K562 (cell line): Measurements from ENCODE around the gene HPN. TPM values are rescaled to one million over a fixed set of nuclear protein-coding genes. Genes with fewer than 3 reads are reported as not detected.

ENCODE experiments used
- ATAC-seq: fragments of 200-7000 bp; cut with Tn5 transposase; 3 replicates; pipeline ENCODE4 v1.9.1; 2020; ENCODE audit warnings: moderate library complexity
- BruUV-seq: library from RNA; stranded (reverse); fragments of 400-500 nt; replicated peaks from 2 replicates; lab custom pipeline; 2021; lab: Mats Ljungman, UMichigan
- CTCF ChIA-PET: fragments of 300-600 bp; formaldehyde crosslinking; extraction: SDS; loops from one replicate; lab custom pipeline; 2021; ENCODE audit warnings: low intra/inter-chr PET ratio; lab: Yijun Ruan, JAX
- POLR2A ChIA-PET: fragments of 300-600, 350-650 bp; sonication (Branson Sonifier 250); formaldehyde crosslinking; extraction: SDS; loops from one replicate; lab custom pipeline; 2021; ENCODE audit warnings: antibody characterized with exemption, inconsistent platforms; lab: Yijun Ruan, JAX
- DNase-seq, 4 experiments: peaks; one replicate each; pipeline versions ENCODE4 v3.0.0 to v3.0.0-alpha.2; 2011 to 2018; ENCODE audit warnings: low spot score in 3 of 4, mixed read lengths in 3 of 4; ENCODE audit errors: extremely low read depth in 1 of 4
- FAIRE-seq: peaks from 2 replicates; lab custom pipeline; 2011; peaks lifted over from hg19 to GRCh38; lab: Jason Lieb, UNC
- H2AFZ ChIP-seq: 2 replicates; pipeline ENCODE4 v1.6.0; 2011; ENCODE audit warnings: low read depth, low read length, control low read depth, inconsistent platforms
- H3K27ac ChIP-seq: fragments of 200-600 bp; 3 replicates; pipeline ENCODE4 v1.8.0; 2011; ENCODE audit warnings: low read depth, mild to moderate bottlenecking, control low read depth, inconsistent platforms, low read length, moderate library complexity, mixed read lengths; ENCODE audit errors: extremely low read depth
- H3K27me3 ChIP-seq, 2 experiments: fragments of 300-600 bp in 1 of 2; 2 replicates in 1 of 2; 3 replicates in 1 of 2; pipeline versions ENCODE4 v1.6.0 to v1.8.0; 2011; ENCODE audit warnings: inconsistent platforms in 2 of 2, low read length in 2 of 2, mild to moderate bottlenecking in 1 of 2, mixed read lengths in 1 of 2, moderate library complexity in 1 of 2; ENCODE audit not compliant: control insufficient read depth in 2 of 2, insufficient read depth in 2 of 2
- H3K36me3 ChIP-seq: fragments of 300-600 bp; 3 replicates; pipeline ENCODE4 v1.8.0; 2011; ENCODE audit warnings: mild to moderate bottlenecking, low read length, inconsistent platforms; ENCODE audit not compliant: control insufficient read depth, insufficient read depth
- H3K4me1 ChIP-seq, 2 experiments: fragments of 200-600 bp in 1 of 2; replicated peaks in 1 of 2; 2 replicates in 1 of 2; 3 replicates in 1 of 2; pipeline versions ENCODE4 v1.5.1 to v1.8.0; 2011; ENCODE audit warnings: inconsistent platforms in 2 of 2, low read length in 2 of 2, mild to moderate bottlenecking in 1 of 2, mixed read lengths in 1 of 2, moderate library complexity in 1 of 2; ENCODE audit not compliant: control insufficient read depth in 2 of 2, insufficient read depth in 2 of 2
- H3K4me2 ChIP-seq: 2 replicates; pipeline ENCODE4 v1.6.1; 2011; ENCODE audit warnings: low read length, control low read depth, inconsistent platforms, mixed read lengths; ENCODE audit not compliant: insufficient read depth
- H3K4me3 ChIP-seq: fragments of 200-600 bp; sonication (generic), shearing (Covaris generic); 2 replicates; pipeline ENCODE4 v1.5.1; 2016; ENCODE audit warnings: control low read depth, inconsistent platforms
- H3K79me2 ChIP-seq: fragments of 200-600 bp; 3 replicates; pipeline ENCODE4 v1.8.0; 2011; ENCODE audit warnings: low read length, inconsistent platforms; ENCODE audit not compliant: control insufficient read depth, insufficient read depth
- H3K9ac ChIP-seq, 2 experiments: 2 replicates each; pipeline versions ENCODE4 v1.6.0 to v1.6.1; 2011; ENCODE audit warnings: low read depth in 2 of 2, low read length in 2 of 2, control low read depth in 1 of 2, inconsistent platforms in 1 of 2, mild to moderate bottlenecking in 1 of 2, mixed read lengths in 1 of 2; ENCODE audit not compliant: insufficient read depth in 1 of 2
- H3K9me1 ChIP-seq: one replicate; pipeline ENCODE4 v1.6.0; 2011; ENCODE audit warnings: inconsistent platforms, mild to moderate bottlenecking, low read length, moderate library complexity; ENCODE audit not compliant: control insufficient read depth, insufficient read depth
- H3K9me3 ChIP-seq: replicated peaks from 2 replicates; pipeline ENCODE4 v1.5.1; 2011; ENCODE audit warnings: low read depth, low read length, inconsistent platforms; ENCODE audit not compliant: control insufficient read depth, insufficient read depth
- H4K20me1 ChIP-seq: replicated peaks from 2 replicates; pipeline ENCODE4 v1.6.1; 2011; ENCODE audit warnings: low read length, inconsistent platforms, mixed read lengths; ENCODE audit not compliant: control insufficient read depth, insufficient read depth
- BCOR ChIP-seq: fragments of 450-650 bp; IDR thresholded peaks from 2 replicates; pipeline ENCODE4 v1.6.1; 2016
- GTF2E2 ChIP-seq: fragments of 200-800 bp; sonication (Bioruptor generic); IDR thresholded peaks from 2 replicates; pipeline ENCODE4 v1.6.1; 2016; ENCODE audit warnings: missing genetic modification characterization, missing compliant biosample characterization
- HMBOX1 ChIP-seq: sonication (generic); IDR thresholded peaks from 2 replicates; pipeline ENCODE4 v1.6.1; 2016
- MNT ChIP-seq, 2 experiments: fragments of 450-650 bp; conservative IDR thresholded peaks; 2 replicates each; pipeline ENCODE4 v1.6.1; 2017; ENCODE audit warnings: mild to moderate bottlenecking in 2 of 2, moderate library complexity in 2 of 2
- RCOR1 ChIP-seq, 2 experiments: IDR thresholded peaks; 2 replicates each; pipeline ENCODE4 v1.6.1; 2012; ENCODE audit warnings: low read depth in 2 of 2, low read length in 2 of 2, borderline replicate concordance in 1 of 2, improper control_type of control experiment in 1 of 2
- RUNX1 ChIP-seq: sonication (generic); IDR thresholded peaks from 2 replicates; pipeline ENCODE4 v1.6.1; 2016; ENCODE audit warnings: antibody characterized with exemption, low read depth
- SRSF1 ChIP-seq: fragments of 200-400 bp; formaldehyde crosslinking; IDR thresholded peaks from 2 replicates; pipeline ENCODE4 v1.6.1; 2017; ENCODE audit warnings: mild to moderate bottlenecking, low read depth, low read length, moderate library complexity
- STAT5A ChIP-seq: IDR thresholded peaks from 2 replicates; pipeline ENCODE4 v1.6.1; 2012; ENCODE audit warnings: low read length, inconsistent platforms, borderline replicate concordance
- TFAM ChIP-seq: fragments of 250-450 bp; sonication (Bioruptor Pico); conservative IDR thresholded peaks from 2 replicates; pipeline ENCODE4 v1.5.0; 2021; ENCODE audit warnings: mild to moderate bottlenecking, moderate library complexity
- ZNF121 ChIP-seq: sonication (generic); formaldehyde crosslinking; conservative IDR thresholded peaks from 2 replicates; pipeline ENCODE4 v1.8.0; 2022; ENCODE audit warnings: missing genetic modification reagents
- ZNF124 ChIP-seq: sonication (generic); formaldehyde crosslinking; IDR thresholded peaks from 2 replicates; pipeline ENCODE4 v1.8.1; 2022; ENCODE audit warnings: missing genetic modification reagents
- ZNF140 ChIP-seq: fragments of 250-450 bp; sonication (Bioruptor Pico); IDR thresholded peaks from 2 replicates; pipeline ENCODE4 v1.8.0; 2021; ENCODE audit warnings: moderate library complexity, mild to moderate bottlenecking, inconsistent platforms
- ZNF668 ChIP-seq: fragments of 250-450 bp; sonication (Bioruptor Pico); IDR thresholded peaks from 2 replicates; pipeline ENCODE4 v1.8.0; 2022; ENCODE audit warnings: mild to moderate bottlenecking, inconsistent platforms
- WGBS: fragments of 100-300 bp; shearing (Covaris generic); methylation state at CpG from one replicate; pipeline ENCODE4 v1.1.6; 2016; ENCODE audit warnings: low coverage, mixed read lengths; ENCODE audit not compliant: insufficient coverage; ENCODE audit errors: missing lambda C conversion rate; 5-methylcytosine and 5-hydroxymethylcytosine counted together
- in situ Hi-C: fragments of 300-500 bp; cut with MboI; formaldehyde crosslinking; loops from 4 replicates; pipeline ENCODE4 v1.15.0; 2018; ENCODE audit warnings: inconsistent platforms, mixed read lengths
- intact Hi-C: fragments of 100-400 bp; cut with micrococcal nuclease; formaldehyde crosslinking; loops from 2 replicates; pipeline ENCODE4 v1.14.2; 2022
- polyA plus RNA-seq, 8 experiments: library from polyadenylated mRNA; depleted of rRNA in 4 of 8; stranded (reverse) in 5 of 8; unstranded in 3 of 8; fragments of >200 nt; fragmentation: Nextera tagmentation in 2 of 8; fragmentation: Illumina TruSeq in 1 of 8; extraction: Ambion mirVana in 2 of 8; extraction: Trizol in 1 of 8; gene quantifications; 2 replicates each; pipeline versions ENCODE4 v1.2.1 to v1.2.3, GENCODE V29; 2011 to 2014; ENCODE audit warnings: inconsistent platforms in 1 of 8, missing spikeins in 1 of 8
- total RNA-seq, 7 experiments: library from RNA; depleted of rRNA in 6 of 7; stranded (reverse); fragments of >200 nt in 6 of 7; fragmentation: Illumina TruSeq in 2 of 7; extraction: Trizol in 2 of 7; gene quantifications; 2 replicates each; pipeline versions ENCODE4 v1.2.1 to v1.2.3, GENCODE V29; 2011 to 2021; ENCODE audit warnings: low replicate concordance in 1 of 7

The HPN gene
- total and polyA plus RNA-seq, 9 of the 15 experiments (the other 6 are each of a cell fraction or from before 2014, with no cell fraction given), result 0.10 to 0.20 TPM; not detected in 7

- Histone ChIP-seq H3K9ac (no peak overlapping the region), H3K4me3 (no peak overlapping the region), H4K20me1 (0 out of 2 replicates have a peak, but pooled peaks cover 3% of the 10 kb centered on the region), H3K27ac (no peak overlapping the region), H3K27me3 (0 out of 5 replicates have a peak, but pooled peaks cover 0 to 2% of the 10 kb centered on the region in 2 experiments), H3K9me1 (no peaks in the 10 kb centered on the region), H3K9me3 (no peaks in the 10 kb centered on the region), H3K4me2 (no peak overlapping the region), H3K79me2 (no peaks in the 10 kb centered on the region), H3K36me3 (peaks cover 58% of the 10 kb centered on the region), H2AFZ (no peak overlapping the region), H3K4me1 (peaks cover 0 to 19% of the 10 kb centered on the region in 2 experiments; a peak in 4 of 5 replicates)
- no TSS peak for BruUV-seq
- no peak for ATAC-seq
- no peak for DNase-seq
- ChIA-PET POLR2A (interaction anchor here (0.6 to 3.3 kb wide), 5 partner anchors 11 to 21 kb away, joined by 3 to 18 read pairs (median 4); no protein-coding TSS in a partner anchor), CTCF (no interaction called here)
- FAIRE-seq, result no peak
- WGBS, result 88% methylated on average over 8 of the region's 8 CpGs
- intact Hi-C loops (no loop called here), in situ Hi-C loops (no loop called here)
- TF ChIP-seq STAT5A, result no peak
- TF ChIP-seq ZNF668 (CRISPR knock-in tag), result no peak
- TF ChIP-seq ZNF121, result peak; percentile 82
- TF ChIP-seq GTF2E2 (tag), result no peak
Observed at GRCh38 chr19:35027009-35027408, 14.5 kb upstream of the HPN start.

- Histone ChIP-seq H3K9me3 (no peaks in the 10 kb centered on the region), H3K36me3 (peaks cover 50% of the 10 kb centered on the region), H3K9me1 (no peaks in the 10 kb centered on the region), H3K4me2 (no peak overlapping the region), H3K4me3 (no peak overlapping the region), H3K27ac (no peak overlapping the region), H3K4me1 (peaks cover 0 to 22% of the 10 kb centered on the region in 2 experiments; a peak in 4 of 5 replicates), H3K27me3 (peaks cover 2 to 10% of the 10 kb centered on the region in 2 experiments; a peak in 1 of 5 replicates), H3K9ac (no peak overlapping the region), H3K79me2 (no peaks in the 10 kb centered on the region), H4K20me1 (0 out of 2 replicates have a peak, but pooled peaks cover 3% of the 10 kb centered on the region), H2AFZ (no peak overlapping the region)
- intact Hi-C loops (no loop called here), in situ Hi-C loops (no loop called here)
- TSS peak; percentile 17 for BruUV-seq
- no peak for DNase-seq
- ATAC-seq, result no peak; the same call in 2 of the 3 replicates
- POLR2A ChIA-PET, result interaction anchor here (0.6 to 3.3 kb wide), 4 partner anchors 10 to 250 kb away, joined by 3 to 18 read pairs (median 5); no protein-coding TSS in a partner anchor
- peak; percentile 40 for FAIRE-seq
- CTCF ChIA-PET, result interaction anchor here (0.6 kb wide), 1 partner anchor 388 kb away, joined by 3 read pairs; no protein-coding TSS in a partner anchor
- WGBS, result 80% methylated on average over 7 of the region's 7 CpGs
- TF ChIP-seq TFAM (CRISPR knock-in tag) (no peak), SRSF1 (no peak), HMBOX1 (no peak), RUNX1 (no peak), BCOR (peak; percentile 82), MNT (conservative IDR thresholded peaks at IDR 0.05) (no peak), RCOR1 (IDR thresholded peaks at IDR 0.05; ENCODE audit: borderline replicate concordance in 1 of 2, low read depth in 2 of 2, low read length in 2 of 2) (peak in 1 of 2 experiments; percentile 48; a peak in 1 of 4 replicates), ZNF124 (CRISPR knock-in tag) (no peak), ZNF140 (CRISPR knock-in tag) (no peak)
Observed at GRCh38 chr19:35027851-35028599, 13.5 kb upstream of the HPN start.
